ENCODE results near the gene NUP54. TPM values are rescaled to one million over a fixed set of nuclear protein-coding genes. Genes with fewer than 3 reads are reported as not detected.

NUP54 gene
- total and polyA plus RNA-seq, 9 of the 15 experiments (the other 6 are each of a cell fraction or from before 2014, with no cell fraction given): 29.6 to 115 (median 67.7) TPM

DNA sequence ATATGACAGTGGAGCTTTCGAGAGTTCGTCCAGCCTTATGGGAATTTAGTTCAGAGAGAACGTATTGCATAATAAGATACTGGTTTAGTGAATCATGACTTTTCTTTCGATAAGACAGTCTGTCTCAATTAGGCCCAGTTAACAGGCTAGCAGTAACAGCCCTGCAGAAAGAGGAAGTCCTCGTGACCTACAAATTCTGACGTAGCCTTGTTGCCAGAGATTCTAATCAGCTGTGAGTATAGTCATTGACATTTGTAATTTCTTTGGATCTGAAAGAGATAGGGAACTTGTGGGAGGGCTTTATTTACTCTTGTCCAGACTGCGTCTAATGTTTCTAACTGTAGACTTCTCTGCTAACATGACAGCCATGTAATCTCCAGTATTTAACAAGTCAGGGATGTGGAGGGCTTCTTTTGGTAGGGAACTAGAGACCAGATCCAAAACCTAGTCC, 57.9 kb downstream of the NUP54 start (continued):
- no peak for TF ChIP-seq ZBTB49 (CRISPR knock-in tag; IDR thresholded peaks at IDR 0.05; ENCODE audit: borderline replicate concordance)
- no peak for TF ChIP-seq STAG1 (CRISPR knock-in tag; IDR thresholded peaks at IDR 0.05; ENCODE audit: borderline replicate concordance)
- TF ChIP-seq FOXJ2 (tag; IDR thresholded peaks at IDR 0.05): peak; percentile 92
- peak; percentile 58; the same call in 1 of the 2 replicates for TF ChIP-seq CREB1 (IDR thresholded peaks at IDR 0.05)
- TF ChIP-seq CREB1 (CRISPR knock-in tag; IDR thresholded peaks at IDR 0.05): peak; percentile 69; the same call in 1 of the 2 replicates
- TF ChIP-seq PCBP2 (IDR thresholded peaks at IDR 0.05; ENCODE audit: low read depth, low read length, poor library complexity, severe bottlenecking): no peak
- no peak for TF ChIP-seq NEUROD1 (IDR thresholded peaks at IDR 0.05; ENCODE audit: borderline replicate concordance, low read depth, low read length, partially characterized antibody)
- TF ChIP-seq TAF9B (IDR thresholded peaks at IDR 0.05; ENCODE audit: partially characterized antibody): peak; percentile 28
- no peak for TF ChIP-seq RNF219 (CRISPR knock-in tag; IDR thresholded peaks at IDR 0.05)
- TF ChIP-seq TEAD4 (IDR thresholded peaks at IDR 0.05; ENCODE audit: low read length): peak; percentile 71
- no peak for TF ChIP-seq TEAD4 (CRISPR knock-in tag; IDR thresholded peaks at IDR 0.05; ENCODE audit: borderline replicate concordance)
- peak; percentile 61 for TF ChIP-seq ZFX (CRISPR knock-in tag; IDR thresholded peaks at IDR 0.05)
- peak; percentile 72 to 87; a peak in 3 of 4 replicates for TF ChIP-seq TRIM24 (IDR thresholded peaks at IDR 0.05)
- peak; percentile 87 for TF ChIP-seq SMARCC2 (IDR thresholded peaks at IDR 0.05; ENCODE audit: low read depth)
- peak; percentile 98 for TF ChIP-seq MITF (IDR thresholded peaks at IDR 0.05)

Data from K562 (cell line).